GM19043 (cell line): ENCODE data around the gene GRAMD4.

ENCODE experiments used
- ATAC-seq: cut with Tn5 transposase; IDR thresholded peaks from one replicate; pipeline ENCODE4 v1.9.1; 2021; ENCODE audit warnings: low read depth; ENCODE audit not compliant: unreplicated experiment

The GRAMD4 gene

GRCh38 chr22:46582281-46582933 is 37.8 kb upstream of the GRAMD4 start:
- ATAC-seq, result no peak

- ATAC-seq, result no peak
Observed at GRCh38 chr22:46583571-46583970, 36.6 kb upstream of the GRAMD4 start.

- ATAC-seq, result no peak
Observed at GRCh38 chr22:46584081-46584921, 35.9 kb upstream of the GRAMD4 start.

GRCh38 chr22:46585340-46586122 is 34.7 kb upstream of the GRAMD4 start:
- no peak for ATAC-seq

GRCh38 chr22:46586123-46586519 is 34.1 kb upstream of the GRAMD4 start:
- ATAC-seq, result no peak

- no peak for ATAC-seq
Observed at GRCh38 chr22:46586531-46587011, 33.6 kb upstream of the GRAMD4 start.

- ATAC-seq, result no peak
Observed at GRCh38 chr22:46587061-46587460, 33.1 kb upstream of the GRAMD4 start.

- ATAC-seq, result no peak
Observed at GRCh38 chr22:46587492-46588278, 32.5 kb upstream of the GRAMD4 start.

- no peak for ATAC-seq
Observed at GRCh38 chr22:46588279-46589140, 31.7 kb upstream of the GRAMD4 start.

- no peak for ATAC-seq
Observed at GRCh38 chr22:46589141-46589748, 30.9 kb upstream of the GRAMD4 start.

GRCh38 chr22:46589871-46590271 is 30.3 kb upstream of the GRAMD4 start:
- ATAC-seq, result no peak

- ATAC-seq, result no peak
Observed at GRCh38 chr22:46590334-46590733, 29.9 kb upstream of the GRAMD4 start.

- ATAC-seq, result no peak
Observed at GRCh38 chr22:46591930-46592329, 28.3 kb upstream of the GRAMD4 start.

- ATAC-seq, result no peak
Observed at GRCh38 chr22:46592390-46592872, 27.8 kb upstream of the GRAMD4 start.

GRCh38 chr22:46593211-46593681 is 26.9 kb upstream of the GRAMD4 start:
- no peak for ATAC-seq

GRCh38 chr22:46593996-46594946 is 25.9 kb upstream of the GRAMD4 start:
- no peak for ATAC-seq

GRCh38 chr22:46594947-46595298 is 25.3 kb upstream of the GRAMD4 start:
- no peak for ATAC-seq

- no peak for ATAC-seq
Observed at GRCh38 chr22:46595545-46595944, 24.6 kb upstream of the GRAMD4 start.
